Smooth muscle cell (in vitro differentiated cells): ENCODE data around the gene KATNB1. TPM values are rescaled to one million over a fixed set of nuclear protein-coding genes. Genes with fewer than 3 reads are reported as not detected.

Experiments used
- DNase-seq: peaks from one replicate; lab custom pipeline; 2025; ENCODE audit not compliant: unreplicated experiment; lab: John Stamatoyannopoulos, UW
- H2AFZ ChIP-seq: fragments of 200-600 bp; sonication (generic); 2 replicates; pipeline ENCODE4 v1.6.0; 2016; ENCODE audit warnings: antibody characterized with exemption, low read depth, mild to moderate bottlenecking
- H3F3A ChIP-seq: fragments of 200-600 bp; sonication (generic); 2 replicates; pipeline ENCODE4 v1.6.0; 2017; ENCODE audit warnings: antibody characterized with exemption, low read depth
- H3K27ac ChIP-seq: fragments of 200-600 bp; sonication (generic); 2 replicates; pipeline ENCODE4 v1.5.1; 2016; ENCODE audit warnings: low read depth, mild to moderate bottlenecking
- H3K27me3 ChIP-seq: fragments of 200-600 bp; sonication (generic); 2 replicates; pipeline ENCODE4 v1.6.1; 2016; ENCODE audit warnings: low read depth, mild to moderate bottlenecking
- H3K36me3 ChIP-seq: fragments of 200-600 bp; sonication (generic); 2 replicates; pipeline ENCODE4 v1.5.1; 2016; ENCODE audit warnings: low read depth
- H3K4me1 ChIP-seq: fragments of 200-600 bp; sonication (generic); 2 replicates; pipeline ENCODE4 v1.5.1; 2016; ENCODE audit warnings: low read depth
- H3K4me2 ChIP-seq: fragments of 200-600 bp; sonication (generic); 2 replicates; pipeline ENCODE4 v1.6.0; 2016; ENCODE audit warnings: mild to moderate bottlenecking
- H3K4me3 ChIP-seq: fragments of 200-600 bp; sonication (generic); 2 replicates; pipeline ENCODE4 v1.5.1; 2016; ENCODE audit warnings: mild to moderate bottlenecking
- H3K79me2 ChIP-seq: fragments of 200-600 bp; sonication (generic); 2 replicates; pipeline ENCODE4 v1.6.0; 2016; ENCODE audit warnings: low read depth, mild to moderate bottlenecking
- H3K9ac ChIP-seq: fragments of 200-600 bp; sonication (generic); 2 replicates; pipeline ENCODE4 v1.6.0; 2016; ENCODE audit warnings: low read depth
- H3K9me3 ChIP-seq: fragments of 200-600 bp; sonication (generic); replicated peaks from 2 replicates; pipeline ENCODE4 v1.5.1; 2016; ENCODE audit warnings: low read depth
- H4K20me1 ChIP-seq: fragments of 200-600 bp; sonication (generic); 2 replicates; pipeline ENCODE4 v1.6.0; 2016; ENCODE audit warnings: low read depth
- CTCF ChIP-seq: fragments of 200-600 bp; sonication (generic); IDR thresholded peaks from 2 replicates; pipeline ENCODE4 v1.5.1; 2017; ENCODE audit warnings: borderline replicate concordance, mild to moderate bottlenecking, antibody characterized with exemption; ENCODE audit not compliant: insufficient read depth, poor library complexity, severe bottlenecking
- WGBS: methylation state at CpG from one replicate; pipeline ENCODE4 v1.1.7; 2016; ENCODE audit warnings: low lambda C conversion rate; 5-methylcytosine and 5-hydroxymethylcytosine counted together
- polyA plus RNA-seq: library from polyadenylated mRNA; unstranded; fragments of >200 nt; fragmentation: Nextera tagmentation; extraction: Ambion mirVana; gene quantifications from 2 replicates; pipeline ENCODE4 v1.2.1, GENCODE V29; 2016
- total RNA-seq: library from RNA; depleted of rRNA; stranded (reverse); fragments of >200 nt; gene quantifications from 2 replicates; pipeline ENCODE4 v1.2.3, GENCODE V29; 2014

The KATNB1 gene
- total and polyA plus RNA-seq, 2 experiments from 2014 or later: 11.9 to 23.6 TPM

GRCh38 chr16:57700781-57701551 lies 34.6 kb upstream of the KATNB1 start:
- Histone ChIP-seq H3K4me3 (no peak overlapping the region), H3K9ac (no peak overlapping the region), H3K4me2 (no peak overlapping the region), H3K36me3 (no peaks in the 10 kb centered on the region), H3F3A (no peaks in the 10 kb centered on the region), H3K27me3 (no peaks in the 10 kb centered on the region), H4K20me1 (no peaks in the 10 kb centered on the region), H3K4me1 (no peaks in the 10 kb centered on the region), H3K79me2 (no peaks in the 10 kb centered on the region), H3K9me3 (no peaks in the 10 kb centered on the region), H2AFZ (peak overlapping the region; percentile 46), H3K27ac (no peak overlapping the region)
- TF ChIP-seq CTCF: no peak
- 58% methylated on average over 10 of the region's 10 CpGs for WGBS
- no peak for DNase-seq

- H2AFZ ChIP-seq: no peak overlapping the region
- H3F3A ChIP-seq: no peaks in the 10 kb centered on the region
- H3K36me3 ChIP-seq: no peaks in the 10 kb centered on the region
- H3K79me2 ChIP-seq: no peaks in the 10 kb centered on the region
- H3K9ac ChIP-seq: no peak overlapping the region
- no peaks in the 10 kb centered on the region for H3K27me3 ChIP-seq
- H3K4me1 ChIP-seq: no peaks in the 10 kb centered on the region
- H4K20me1 ChIP-seq: no peaks in the 10 kb centered on the region
- TF ChIP-seq CTCF: no peak
- no peaks in the 10 kb centered on the region for H3K9me3 ChIP-seq
- 94% methylated on average over 23 of the region's 23 CpGs for WGBS
- no peak overlapping the region for H3K4me3 ChIP-seq
- no peak for DNase-seq
- no peak overlapping the region for H3K4me2 ChIP-seq
- H3K27ac ChIP-seq: no peak overlapping the region
Observed at GRCh38 chr16:57701759-57702371, 33.7 kb upstream of the KATNB1 start.

GRCh38 chr16:57703416-57704010 lies 32.1 kb upstream of the KATNB1 start:
- Histone ChIP-seq H3K9me3 (no peaks in the 10 kb centered on the region), H3K4me2 (no peak overlapping the region), H3K79me2 (no peaks in the 10 kb centered on the region), H4K20me1 (no peaks in the 10 kb centered on the region), H3K4me3 (no peak overlapping the region), H3K27ac (no peak overlapping the region), H3K9ac (no peak overlapping the region), H3F3A (no peaks in the 10 kb centered on the region), H3K27me3 (no peaks in the 10 kb centered on the region), H3K36me3 (no peaks in the 10 kb centered on the region), H2AFZ (no peak overlapping the region), H3K4me1 (no peaks in the 10 kb centered on the region)
- no peak for TF ChIP-seq CTCF
- WGBS: 93% methylated on average over 11 of the region's 11 CpGs
- DNase-seq: no peak
